ENCODE results near the gene TBC1D1. TPM values are rescaled to one million over a fixed set of nuclear protein-coding genes. Genes with fewer than 3 reads are reported as not detected.
"Not testable (repeated sequence)": the region's sequence is repeated elsewhere in the genome, so short reads cannot be mapped to it uniquely, and the experiment has no call there.

The TBC1D1 gene
- polyA plus RNA-seq, 3 donors from 2014 or later, result 15.2 to 33.3 (median 18.0) TPM

DNA sequence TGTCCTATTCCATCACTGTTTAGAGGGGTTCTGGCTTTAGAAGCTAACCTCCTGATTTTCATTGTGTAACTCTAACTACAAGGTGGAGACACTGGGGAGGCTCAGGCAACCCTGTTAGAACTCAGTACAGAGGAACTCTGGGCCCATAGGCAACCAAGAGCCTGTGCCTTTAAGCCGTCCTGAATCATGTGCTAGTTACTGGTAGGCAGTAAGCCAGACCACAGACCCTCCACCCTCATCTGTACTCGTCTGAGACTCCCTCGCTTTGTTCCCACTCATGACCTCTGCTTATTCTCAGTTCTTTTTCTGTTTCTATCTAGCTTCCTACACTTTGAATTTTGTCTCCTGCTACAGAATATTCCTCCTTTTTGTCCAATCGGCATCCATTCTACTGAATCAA is 31.4 kb downstream of the TBC1D1 start:
- H3K36me3 Mint-ChIP-seq, result peaks cover 6 to 12% (median 7%) of the 10 kb centered on the region in 3 donors
- H3K27me3 Mint-ChIP-seq (ENCODE audit: low read depth in 3 of 3), result no peaks in the 10 kb centered on the region
- H3K27ac Mint-ChIP-seq, result peak overlapping the region in 1 of 6 donors; percentile 17
- no peak for DNase-seq
- H3K9me3 Mint-ChIP-seq, result no peaks in the 10 kb centered on the region
- no peak overlapping the region for H3K4me3 Mint-ChIP-seq
- peaks cover 27 to 41% of the 10 kb centered on the region in 2 donors for H3K4me1 Mint-ChIP-seq

- DNase-seq; H3K27ac Mint-ChIP-seq; H3K4me3 Mint-ChIP-seq; H3K27me3 Mint-ChIP-seq (ENCODE audit: low read depth in 3 of 3); H3K9me3 Mint-ChIP-seq: not testable (repeated sequence)
- Mint-ChIP-seq H3K4me1 (peaks cover 29 to 45% of the 10 kb centered on the region in 2 donors), H3K36me3 (peaks cover 6 to 12% (median 7%) of the 10 kb centered on the region in 3 donors)
These were observed 32.2 kb downstream of the TBC1D1 start for GRCh38 chr4:37923089-37923488.

DNA sequence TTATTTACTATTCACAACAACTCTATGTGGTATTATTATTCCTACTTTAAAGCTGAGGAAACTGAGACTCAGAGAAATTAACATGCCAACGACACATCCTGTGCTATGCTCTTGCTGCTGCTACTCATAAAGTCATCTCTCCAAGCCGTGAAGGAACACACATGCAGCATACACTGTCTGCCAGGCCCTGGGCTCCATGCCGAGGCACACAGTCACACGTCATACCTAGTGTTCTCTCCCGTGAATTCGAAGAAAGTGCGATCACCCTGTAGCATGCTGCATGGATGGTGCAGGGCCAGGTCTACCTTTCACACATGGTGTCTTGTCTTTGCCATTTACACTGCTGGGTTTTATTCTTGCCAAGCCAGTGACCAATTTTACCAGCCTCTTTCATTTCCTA is 34.1 kb downstream of the TBC1D1 start:
- H3K4me1 Mint-ChIP-seq, result peaks cover 39 to 64% of the 10 kb centered on the region in 2 donors
- no peak for DNase-seq
- no peaks in the 10 kb centered on the region for H3K9me3 Mint-ChIP-seq
- no peaks in the 10 kb centered on the region for H3K27me3 Mint-ChIP-seq (ENCODE audit: low read depth in 3 of 3)
- H3K27ac Mint-ChIP-seq, result no peak overlapping the region
- no peak overlapping the region for H3K4me3 Mint-ChIP-seq
- H3K36me3 Mint-ChIP-seq, result peaks cover 7 to 12% (median 8%) of the 10 kb centered on the region in 3 donors

- Mint-ChIP-seq H3K27me3 (ENCODE audit: low read depth in 3 of 3) (no peaks in the 10 kb centered on the region), H3K4me3 (no peak overlapping the region), H3K27ac (no peak overlapping the region), H3K36me3 (peaks cover 2 to 11% (median 9%) of the 10 kb centered on the region in 3 donors), H3K9me3 (no peaks in the 10 kb centered on the region), H3K4me1 (peaks cover 21 to 46% of the 10 kb centered on the region in 2 donors)
- DNase-seq, result no peak
These were observed 36.5 kb downstream of the TBC1D1 start for GRCh38 chr4:37927434-37927833.

- Mint-ChIP-seq H3K4me3 (no peak overlapping the region), H3K27me3 (ENCODE audit: low read depth in 3 of 3) (no peaks in the 10 kb centered on the region), H3K36me3 (peaks cover 3 to 11% (median 9%) of the 10 kb centered on the region in 3 donors), H3K27ac (peak overlapping the region in 1 of 6 donors; percentile 28), H3K4me1 (peaks cover 18 to 42% of the 10 kb centered on the region in 2 donors), H3K9me3 (no peaks in the 10 kb centered on the region)
- peak in 1 of 3 donors; percentile 10 for DNase-seq
These were observed 37.8 kb downstream of the TBC1D1 start for GRCh38 chr4:37928426-37929416.

DNA sequence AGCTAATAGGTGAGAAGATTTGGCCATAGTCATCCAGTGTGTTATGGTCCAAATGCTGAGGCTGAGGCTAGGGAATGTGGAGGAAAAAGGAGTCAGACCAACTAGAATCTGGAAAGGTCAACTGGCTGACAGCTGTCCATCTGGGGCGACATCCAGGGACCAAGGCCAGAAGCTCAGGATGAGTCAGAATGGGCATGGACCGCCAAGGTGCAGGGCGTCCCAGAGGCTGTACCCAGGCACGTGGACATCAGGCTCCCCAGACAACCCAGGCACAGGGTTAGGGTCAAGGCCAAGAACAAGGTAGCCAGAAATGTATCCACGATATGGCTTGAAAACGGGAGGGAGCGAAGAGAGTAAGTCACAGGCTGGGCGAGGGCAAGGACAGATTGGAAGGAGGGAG is 43.2 kb downstream of the TBC1D1 start:
- Mint-ChIP-seq H3K9me3 (no peaks in the 10 kb centered on the region), H3K4me1 (peaks cover 18 to 24% of the 10 kb centered on the region in 2 donors), H3K27ac (peak overlapping the region in 1 of 6 donors; percentile 23), H3K36me3 (peaks cover 3 to 8% (median 8%) of the 10 kb centered on the region in 3 donors), H3K27me3 (ENCODE audit: low read depth in 3 of 3) (no peaks in the 10 kb centered on the region), H3K4me3 (no peak overlapping the region)
- DNase-seq, result no peak

- Mint-ChIP-seq H3K36me3 (peaks cover 3 to 8% (median 8%) of the 10 kb centered on the region in 3 donors), H3K4me1 (peaks cover 15 to 22% of the 10 kb centered on the region in 2 donors), H3K27ac (no peak overlapping the region), H3K4me3 (no peak overlapping the region), H3K9me3 (no peaks in the 10 kb centered on the region), H3K27me3 (ENCODE audit: low read depth in 3 of 3) (no peaks in the 10 kb centered on the region)
- DNase-seq, result no peak
These were observed 43.7 kb downstream of the TBC1D1 start for GRCh38 chr4:37934609-37935008.

GRCh38 chr4:37935026-37935425 is 44.1 kb downstream of the TBC1D1 start:
- DNase-seq, result no peak
- Mint-ChIP-seq H3K9me3 (no peaks in the 10 kb centered on the region), H3K4me3 (no peak overlapping the region), H3K4me1 (peaks cover 14 to 19% of the 10 kb centered on the region in 2 donors), H3K27ac (no peak overlapping the region), H3K36me3 (peaks cover 1 to 8% (median 6%) of the 10 kb centered on the region in 3 donors), H3K27me3 (ENCODE audit: low read depth in 3 of 3) (no peaks in the 10 kb centered on the region)

DNA sequence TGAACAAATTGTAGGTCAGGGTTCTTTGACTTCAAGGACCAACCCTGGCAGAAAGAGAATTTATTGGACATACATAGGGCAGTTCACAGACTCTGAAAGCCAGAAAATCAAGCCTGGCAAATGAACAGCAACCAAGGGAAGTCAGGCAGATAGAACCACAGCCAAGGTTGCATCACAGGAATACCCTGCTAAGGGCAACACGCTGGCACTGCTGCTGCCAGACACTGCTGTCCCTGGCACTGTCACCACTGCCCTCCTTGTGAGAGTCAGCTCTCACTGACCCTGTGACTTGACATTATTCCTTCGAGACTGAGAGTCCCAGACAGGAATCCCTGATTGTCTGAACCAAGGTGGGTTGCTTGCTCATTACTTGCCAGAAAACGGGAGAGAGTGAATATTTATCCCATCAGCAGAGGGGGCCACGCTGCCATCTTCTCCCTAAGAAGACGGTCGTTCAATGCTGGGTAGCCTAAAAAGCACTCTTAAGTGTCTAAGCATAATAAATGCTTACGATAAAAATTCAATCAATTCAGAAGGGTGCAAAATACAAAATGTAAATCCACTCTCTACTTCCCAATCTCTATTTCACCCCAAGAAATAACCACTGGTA is 46.1 kb downstream of the TBC1D1 start:
- Mint-ChIP-seq H3K4me3 (no peak overlapping the region), H3K9me3 (no peaks in the 10 kb centered on the region), H3K36me3 (peaks cover 0 to 8% (median 5%) of the 10 kb centered on the region in 3 donors), H3K4me1 (peaks cover 17 to 26% of the 10 kb centered on the region in 2 donors), H3K27me3 (ENCODE audit: low read depth in 3 of 3) (no peaks in the 10 kb centered on the region), H3K27ac (peak overlapping the region in 1 of 6 donors; percentile 78)
- DNase-seq, result no peak

GRCh38 chr4:37938208-37938607 is 47.3 kb downstream of the TBC1D1 start:
- Mint-ChIP-seq H3K27me3 (ENCODE audit: low read depth in 3 of 3) (no peaks in the 10 kb centered on the region), H3K36me3 (peaks cover 0 to 9% (median 5%) of the 10 kb centered on the region in 3 donors), H3K27ac (no peak overlapping the region), H3K4me3 (no peak overlapping the region), H3K4me1 (peaks cover 18 to 26% of the 10 kb centered on the region in 2 donors), H3K9me3 (no peaks in the 10 kb centered on the region)
- no peak for DNase-seq

- H3K9me3 Mint-ChIP-seq, result no peaks in the 10 kb centered on the region
- H3K27me3 Mint-ChIP-seq (ENCODE audit: low read depth in 3 of 3), result peaks cover 0 to 2% (median 0%) of the 10 kb centered on the region in 3 donors
- peaks cover 0 to 9% (median 5%) of the 10 kb centered on the region in 3 donors for H3K36me3 Mint-ChIP-seq
- peak overlapping the region; percentile 15 to 61 (median 53) for H3K4me3 Mint-ChIP-seq
- DNase-seq, result no peak
- peak overlapping the region; percentile 0 to 7 (median 4) for H3K27ac Mint-ChIP-seq
- peaks cover 47 to 54% of the 10 kb centered on the region in 2 donors for H3K4me1 Mint-ChIP-seq
These were observed 55.8 kb downstream of the TBC1D1 start for GRCh38 chr4:37946503-37947179.

GRCh38 chr4:37948542-37948941 is 57.7 kb downstream of the TBC1D1 start:
- Mint-ChIP-seq H3K9me3 (no peaks in the 10 kb centered on the region), H3K4me3 (peak overlapping the region in 4 of 5 donors; percentile 23 to 51 (median 44)), H3K27ac (peak overlapping the region; percentile 3 to 53 (median 16)), H3K36me3 (peaks cover 3 to 24% (median 19%) of the 10 kb centered on the region in 3 donors), H3K4me1 (peaks cover 45 to 60% of the 10 kb centered on the region in 2 donors), H3K27me3 (ENCODE audit: low read depth in 3 of 3) (peaks cover 0 to 2% (median 0%) of the 10 kb centered on the region in 3 donors)
- DNase-seq, result peak; percentile 10 to 19 (median 17)

- Mint-ChIP-seq H3K27ac (no peak overlapping the region), H3K4me1 (peaks cover 43 to 60% of the 10 kb centered on the region in 2 donors)
- no peak for DNase-seq
These were observed 58.9 kb downstream of the TBC1D1 start for GRCh38 chr4:37949636-37950426.

More at GRCh38 chr4:37949636-37950426, 58.9 kb downstream of the TBC1D1 start:
- Mint-ChIP-seq H3K9me3 (no peaks in the 10 kb centered on the region), H3K4me3 (no peak overlapping the region), H3K36me3 (peaks cover 3 to 26% (median 21%) of the 10 kb centered on the region in 3 donors), H3K27me3 (ENCODE audit: low read depth in 3 of 3) (peaks cover 0 to 2% (median 0%) of the 10 kb centered on the region in 3 donors)
